Calu3 (cell line): ENCODE measurements around the gene ELAVL3. TPM values are rescaled to one million over a fixed set of nuclear protein-coding genes. Genes with fewer than 3 reads are reported as not detected.

ENCODE experiments used
- BruUV-seq: library from RNA; stranded (reverse); fragments of 400-500 nt; replicated peaks from 2 replicates; lab custom pipeline; 2021; lab: Mats Ljungman, UMichigan
- CTCF ChIA-PET: fragments of 300-600 bp; sonication (Branson Sonifier 250); formaldehyde crosslinking; loops from one replicate; lab custom pipeline; 2022; ENCODE audit warnings: antibody characterized with exemption; lab: Charles Lee
- DNase-seq: peaks from one replicate; pipeline ENCODE4 v3.0.0; 2022
- H3K27ac Mint-ChIP-seq: one replicate; pipeline ENCODE4 v1.8.0; 2022; ENCODE audit warnings: mixed read lengths; ENCODE audit not compliant: unreplicated experiment
- H3K27me3 Mint-ChIP-seq: one replicate; pipeline ENCODE4 v1.8.0; 2022; ENCODE audit warnings: mixed read lengths; ENCODE audit not compliant: unreplicated experiment
- H3K36me3 Mint-ChIP-seq: one replicate; pipeline ENCODE4 v1.8.0; 2022; ENCODE audit warnings: mild to moderate bottlenecking, moderate library complexity, mixed read lengths; ENCODE audit not compliant: insufficient read depth, unreplicated experiment
- H3K4me1 Mint-ChIP-seq: one replicate; pipeline ENCODE4 v1.8.0; 2022; ENCODE audit warnings: mild to moderate bottlenecking, low read depth, mixed read lengths; ENCODE audit not compliant: unreplicated experiment
- H3K4me3 Mint-ChIP-seq: one replicate; pipeline ENCODE4 v1.8.0; 2022; ENCODE audit warnings: mild to moderate bottlenecking, low read depth, moderate library complexity, mixed read lengths; ENCODE audit not compliant: unreplicated experiment
- H3K9me3 Mint-ChIP-seq: one replicate; pipeline ENCODE4 v1.8.0; 2022; ENCODE audit warnings: low read depth, mixed read lengths; ENCODE audit not compliant: unreplicated experiment
- intact Hi-C: fragments of 100-400 bp; cut with micrococcal nuclease; formaldehyde crosslinking; loops from one replicate; pipeline ENCODE4 v1.10.0; 2022; ENCODE audit not compliant: unreplicated experiment
- total RNA-seq: library from RNA; stranded (reverse); gene quantifications from 2 replicates; pipeline ENCODE4 v1.2.3, GENCODE V29; 2022
- TF ChIP-seq, protein P1 (sequence below): fragments of 200-600 bp; IDR thresholded peaks from one replicate; pipeline ENCODE4 v1.8.0; 2022; ENCODE audit warnings: antibody characterized with exemption; ENCODE audit not compliant: unreplicated experiment

Gene ELAVL3
- total RNA-seq, 1 experiment from 2014 or later = not detected

DNA sequence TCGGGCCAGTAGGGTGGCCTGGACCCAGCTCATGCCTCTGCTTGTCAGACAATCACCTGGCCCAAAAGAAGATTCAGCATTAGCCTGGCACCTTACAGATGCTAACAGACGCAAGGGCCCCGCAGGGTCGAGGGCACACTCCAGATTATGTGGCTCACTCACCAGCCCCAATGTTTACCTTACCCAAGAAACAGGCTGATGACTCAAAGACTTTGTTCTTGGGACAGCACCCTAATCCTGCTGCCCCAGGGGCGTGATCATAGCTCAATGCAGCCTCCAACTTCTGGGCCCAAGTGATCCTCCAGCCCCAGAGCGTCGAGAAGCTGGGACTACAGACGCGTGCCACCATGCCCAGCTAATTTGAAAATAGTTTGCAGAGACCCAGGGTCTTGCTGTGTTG, 38.3 kb upstream of the ELAVL3 start:
- H3K27me3 Mint-ChIP-seq = no peaks in the 10 kb centered on the region
- intact Hi-C loops = no loop called here
- H3K36me3 Mint-ChIP-seq = peaks cover 5% of the 10 kb centered on the region
- no peak overlapping the region for H3K4me3 Mint-ChIP-seq
- no TSS peak for BruUV-seq
- H3K9me3 Mint-ChIP-seq = no peaks in the 10 kb centered on the region
- H3K4me1 Mint-ChIP-seq = no peaks in the 10 kb centered on the region
- TF ChIP-seq, protein P1, sequence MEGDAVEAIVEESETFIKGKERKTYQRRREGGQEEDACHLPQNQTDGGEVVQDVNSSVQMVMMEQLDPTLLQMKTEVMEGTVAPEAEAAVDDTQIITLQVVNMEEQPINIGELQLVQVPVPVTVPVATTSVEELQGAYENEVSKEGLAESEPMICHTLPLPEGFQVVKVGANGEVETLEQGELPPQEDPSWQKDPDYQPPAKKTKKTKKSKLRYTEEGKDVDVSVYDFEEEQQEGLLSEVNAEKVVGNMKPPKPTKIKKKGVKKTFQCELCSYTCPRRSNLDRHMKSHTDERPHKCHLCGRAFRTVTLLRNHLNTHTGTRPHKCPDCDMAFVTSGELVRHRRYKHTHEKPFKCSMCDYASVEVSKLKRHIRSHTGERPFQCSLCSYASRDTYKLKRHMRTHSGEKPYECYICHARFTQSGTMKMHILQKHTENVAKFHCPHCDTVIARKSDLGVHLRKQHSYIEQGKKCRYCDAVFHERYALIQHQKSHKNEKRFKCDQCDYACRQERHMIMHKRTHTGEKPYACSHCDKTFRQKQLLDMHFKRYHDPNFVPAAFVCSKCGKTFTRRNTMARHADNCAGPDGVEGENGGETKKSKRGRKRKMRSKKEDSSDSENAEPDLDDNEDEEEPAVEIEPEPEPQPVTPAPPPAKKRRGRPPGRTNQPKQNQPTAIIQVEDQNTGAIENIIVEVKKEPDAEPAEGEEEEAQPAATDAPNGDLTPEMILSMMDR = no peak
- DNase-seq = no peak
- CTCF ChIA-PET = no interaction called here
- no peak overlapping the region for H3K27ac Mint-ChIP-seq

GRCh38 chr19:11513946-11514345, 33.1 kb upstream of the ELAVL3 start:
- H3K27ac Mint-ChIP-seq = no peak overlapping the region
- BruUV-seq = no TSS peak
- DNase-seq = no peak
- H3K4me3 Mint-ChIP-seq = no peak overlapping the region
- H3K36me3 Mint-ChIP-seq = peaks cover 19% of the 10 kb centered on the region
- H3K9me3 Mint-ChIP-seq = no peaks in the 10 kb centered on the region
- no peaks in the 10 kb centered on the region for H3K27me3 Mint-ChIP-seq
- intact Hi-C loops = no loop called here
- CTCF ChIA-PET = no interaction called here
- H3K4me1 Mint-ChIP-seq = no peaks in the 10 kb centered on the region
- TF ChIP-seq, protein P1 = no peak

DNA sequence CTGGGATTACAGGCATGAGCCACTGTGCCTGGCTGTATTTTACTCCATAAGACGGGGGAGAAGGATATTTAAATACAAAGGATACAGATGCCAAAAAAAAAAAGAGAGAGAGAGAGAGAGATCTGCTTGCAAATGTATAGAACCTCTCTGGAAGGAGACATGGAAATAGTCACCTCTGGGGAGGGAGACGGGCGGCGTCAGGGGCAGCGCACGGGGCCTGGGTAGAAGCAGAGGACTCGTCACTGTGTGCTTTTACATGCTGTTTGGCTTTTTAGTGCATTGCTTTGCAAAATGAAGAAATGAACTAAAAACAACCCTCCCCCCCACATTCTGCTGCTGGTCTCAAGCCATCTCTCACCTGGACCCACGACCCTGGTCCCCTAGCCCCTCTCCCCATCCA, 29.6 kb upstream of the ELAVL3 start:
- BruUV-seq = no TSS peak
- no peak for DNase-seq
- H3K4me3 Mint-ChIP-seq = no peak overlapping the region
- TF ChIP-seq, protein P1 = no peak
- intact Hi-C loops = no loop called here
- CTCF ChIA-PET = no interaction called here
- H3K27me3 Mint-ChIP-seq = no peaks in the 10 kb centered on the region
- H3K27ac Mint-ChIP-seq = no peak overlapping the region
- no peaks in the 10 kb centered on the region for H3K9me3 Mint-ChIP-seq
- H3K36me3 Mint-ChIP-seq = peaks cover 38% of the 10 kb centered on the region
- no peaks in the 10 kb centered on the region for H3K4me1 Mint-ChIP-seq

DNA sequence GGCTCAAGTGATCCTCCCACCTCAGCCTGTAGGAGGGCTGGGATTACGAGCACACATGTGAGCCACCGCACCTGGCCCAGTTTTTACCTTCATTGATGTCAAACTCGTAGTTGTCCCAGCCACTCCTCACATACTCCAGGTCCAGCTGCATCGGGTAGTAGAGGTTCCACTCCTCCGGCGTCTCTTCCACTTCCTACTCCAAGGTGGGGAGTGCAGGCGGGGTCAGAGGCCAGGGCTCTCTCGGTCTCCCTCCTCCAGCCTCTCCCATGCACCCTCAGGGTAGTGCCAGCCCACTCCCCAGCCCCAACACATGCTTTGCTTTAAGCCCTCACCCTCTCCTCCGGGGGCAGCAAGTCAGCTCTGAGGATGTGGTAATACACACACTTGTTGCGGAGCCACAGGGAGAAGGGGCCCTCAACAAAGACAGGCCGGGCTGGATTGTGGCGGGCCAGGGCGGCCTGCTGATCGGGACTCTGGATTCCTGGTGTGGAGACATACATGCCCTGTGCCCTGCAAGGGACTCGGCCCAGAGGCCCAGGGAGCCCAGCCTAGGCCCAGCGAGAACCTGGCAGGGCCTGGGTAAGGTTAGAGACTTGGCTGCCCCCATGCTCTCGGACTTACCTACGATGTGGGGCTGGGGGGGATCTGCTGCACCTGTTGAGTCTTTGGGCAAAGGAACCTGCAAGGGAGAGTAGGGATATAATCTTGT, 26.7 kb upstream of the ELAVL3 start:
- H3K27ac Mint-ChIP-seq = no peak overlapping the region
- no peak for DNase-seq
- CTCF ChIA-PET = no interaction called here
- TF ChIP-seq, protein P1 = no peak
- peaks cover 48% of the 10 kb centered on the region for H3K36me3 Mint-ChIP-seq
- H3K9me3 Mint-ChIP-seq = no peaks in the 10 kb centered on the region
- intact Hi-C loops = no loop called here
- H3K4me3 Mint-ChIP-seq = no peak overlapping the region
- H3K27me3 Mint-ChIP-seq = no peaks in the 10 kb centered on the region
- H3K4me1 Mint-ChIP-seq = no peaks in the 10 kb centered on the region
- BruUV-seq = no TSS peak
